Measurements from ENCODE around the gene FLOT1. TPM values are rescaled to one million over a fixed set of nuclear protein-coding genes. Genes with fewer than 3 reads are reported as not detected.

FLOT1 gene
- total and polyA plus RNA-seq, 9 of the 15 experiments (the other 6 are each of a cell fraction or from before 2014, with no cell fraction given) = 11.7 to 149 (median 118) TPM

GRCh38 chr6:30683183-30683979 lies 59.1 kb downstream of the FLOT1 start:
- FAIRE-seq (no peak), DNase-seq (ENCODE audit: extremely low read depth in 1 of 4, low spot score in 3 of 4) (peak in 1 of 4 experiments; percentile 38), ATAC-seq (no peak)
- Histone ChIP-seq H4K20me1 (replicated peaks; ENCODE audit: control insufficient read depth, insufficient read depth, low read length) (no peaks in the 10 kb centered on the region; the same call in 1 of the 2 replicates), H3K4me3 (peak overlapping the region; percentile 81), H2AFZ (ENCODE audit: low read depth, low read length) (no peak overlapping the region; the same call in 1 of the 2 replicates), H3K9me3 (replicated peaks; ENCODE audit: control insufficient read depth, insufficient read depth, low read depth, low read length) (no peaks in the 10 kb centered on the region), H3K9ac (ENCODE audit: insufficient read depth in 1 of 2, low read depth in 2 of 2, low read length in 2 of 2) (peak overlapping the region; percentile 81 to 95), H3K27ac (ENCODE audit: extremely low read depth, low read depth, low read length) (peak overlapping the region; percentile 88), H3K9me1 (ENCODE audit: control insufficient read depth, insufficient read depth, low read length) (no peaks in the 10 kb centered on the region), H3K79me2 (ENCODE audit: control insufficient read depth, insufficient read depth, low read length) (peaks cover 94% of the 10 kb centered on the region), H3K27me3 (ENCODE audit: control insufficient read depth in 2 of 2, insufficient read depth in 2 of 2, low read length in 2 of 2) (no peaks in the 10 kb centered on the region), H3K4me1 (replicated peaks in 1 of 2; ENCODE audit: control insufficient read depth in 2 of 2, insufficient read depth in 2 of 2, low read length in 2 of 2) (peaks cover 48 to 88% of the 10 kb centered on the region in 2 experiments), H3K4me2 (ENCODE audit: insufficient read depth, low read length) (peak overlapping the region; percentile 97), H3K36me3 (ENCODE audit: control insufficient read depth, insufficient read depth, low read length) (peaks cover 28% of the 10 kb centered on the region)
- intact Hi-C loops (cut with micrococcal nuclease) = loop anchor here (5.0 to 10.0 kb wide), 2 partner anchors 131 to 404 kb away; no protein-coding TSS in a partner anchor
- TSS peak; percentile 26 for BruUV-seq (replicated peaks)
- 3% methylated on average over 7 of the region's 7 CpGs for WGBS (ENCODE audit: insufficient coverage, low coverage, missing lambda C conversion rate)
- in situ Hi-C loops (cut with MboI) = no loop called here
- POLR2A ChIA-PET = interaction anchor here (0.5 to 7.0 kb wide), 6 partner anchors 20 to 981 kb away, joined by 3 to 118 read pairs (median 4); partner anchors contain the start of genes MDC1 and TUBB
- CTCF ChIA-PET (ENCODE audit: low intra/inter-chr PET ratio) = interaction anchor here (6.1 kb wide), 1 partner anchor 39 kb away, joined by 92 read pairs; the partner anchor contains the start of gene TUBB
- TF ChIP-seq ZNF592 (IDR thresholded peaks at IDR 0.05) (no peak), POLR2AphosphoS5 (IDR thresholded peaks at IDR 0.05; ENCODE audit: control insufficient read depth, insufficient read depth, low read depth, low read length) (no peak), ZNF263 (CRISPR knock-in tag; IDR thresholded peaks at IDR 0.05; ENCODE audit: borderline replicate concordance) (peak; percentile 84), KAT2B (IDR thresholded peaks at IDR 0.05; ENCODE audit: low read depth, low read length) (no peak), HINFP (tag; conservative IDR thresholded peaks at IDR 0.05; ENCODE audit: low read depth) (no peak), FOXA3 (CRISPR knock-in tag; conservative IDR thresholded peaks at IDR 0.05 in 1 of 2, IDR thresholded peaks at IDR 0.05 in 1 of 2) (peak in 1 of 2 experiments; percentile 71; a peak in 2 of 4 replicates), SREBF2 (CRISPR knock-in tag; IDR thresholded peaks at IDR 0.05) (no peak), ELF4 (CRISPR knock-in tag; IDR thresholded peaks at IDR 0.05) (no peak), THRAP3 (IDR thresholded peaks at IDR 0.05; ENCODE audit: borderline replicate concordance) (no peak), HDGF (IDR thresholded peaks at IDR 0.05) (0 out of 2 replicates have a peak, but pooled peaks have one; percentile 2), HCFC1 (IDR thresholded peaks at IDR 0.05; ENCODE audit: low read depth, low read length) (no peak), ZC3H4 (CRISPR knock-in tag; IDR thresholded peaks at IDR 0.05; ENCODE audit: borderline replicate concordance) (0 out of 2 replicates have a peak, but pooled peaks have one; percentile 44), TEAD4 (IDR thresholded peaks at IDR 0.05; ENCODE audit: low read length) (no peak), TEAD4 (CRISPR knock-in tag; IDR thresholded peaks at IDR 0.05; ENCODE audit: borderline replicate concordance) (peak; percentile 48; the same call in 1 of the 2 replicates), ZKSCAN1 (IDR thresholded peaks at IDR 0.05; ENCODE audit: low read depth, low read length) (no peak), ZNF217 (CRISPR knock-in tag; IDR thresholded peaks at IDR 0.05) (no peak)
